ENCODE measurements around the gene GOLGA8S. TPM values are rescaled to one million over a fixed set of nuclear protein-coding genes. Genes with fewer than 3 reads are reported as not detected.
"Not testable (repeated sequence)": the region's sequence is repeated elsewhere in the genome, so short reads cannot be mapped to it uniquely, and the experiment has no call there.

Gene GOLGA8S
- total and polyA plus RNA-seq, 2 donors (not counting 1 experiment from before 2014, with no cell fraction given) = 0.04 TPM; not detected in 1

- Histone ChIP-seq H3K4me2 (replicated peaks; ENCODE audit: low read depth, low read length, poor library complexity, severe bottlenecking) (no peak overlapping the region), H3K4me3 (ENCODE audit: control extremely low read depth in 1 of 5, extremely low read depth in 1 of 5, insufficient read depth in 1 of 5, low read depth in 2 of 5, low read length in 4 of 5) (no peak overlapping the region), H3K27me3 (replicated peaks in 1 of 4; ENCODE audit: control extremely low read depth in 1 of 4, control insufficient read depth in 3 of 4, insufficient read depth in 4 of 4, low read length in 3 of 4) (no peaks in the 10 kb centered on the region), H3K9me3 (ENCODE audit: control extremely low read depth in 1 of 3, control insufficient read depth in 2 of 3, insufficient read depth in 1 of 3, low read length in 2 of 3) (peaks cover 0 to 3% (median 0%) of the 10 kb centered on the region in 3 donors), H3K9ac (ENCODE audit: low read length) (no peak overlapping the region), H4K20me1 (ENCODE audit: control insufficient read depth, insufficient read depth, low read length, poor library complexity, severe bottlenecking) (no peaks in the 10 kb centered on the region), H3K79me2 (ENCODE audit: control insufficient read depth, insufficient read depth, low read length) (no peaks in the 10 kb centered on the region), H3K4me1 (ENCODE audit: control insufficient read depth in 2 of 2, insufficient read depth in 2 of 2, low read length in 2 of 2) (no peaks in the 10 kb centered on the region), H3K27ac (ENCODE audit: low read length in 2 of 2) (no peak overlapping the region), H2AFZ (ENCODE audit: insufficient read depth, low read depth, low read length, poor library complexity, severe bottlenecking) (no peak overlapping the region), H3K36me3 (replicated peaks in 1 of 2; ENCODE audit: control extremely low read depth in 1 of 2, control insufficient read depth in 1 of 2, extremely low read depth in 1 of 2, insufficient read depth in 2 of 2, low read length in 1 of 2) (no peaks in the 10 kb centered on the region)
- TF ChIP-seq EZH2 (IDR thresholded peaks at IDR 0.05; ENCODE audit: borderline replicate concordance, insufficient read depth, low read depth, low read length, poor library complexity, severe bottlenecking) (no peak), CTCF (IDR thresholded peaks at IDR 0.05) (no peak)
- H3K9me3 Mint-ChIP-seq (ENCODE audit: insufficient read depth) = no peaks in the 10 kb centered on the region
- POLR2A ChIA-PET = no interaction called here
- no peak overlapping the region for H3K4me3 Mint-ChIP-seq
- ATAC-seq (ENCODE audit: low read depth) (no peak), DNase-seq (no peak)
- no peaks in the 10 kb centered on the region for H3K4me1 Mint-ChIP-seq
- H3K27me3 Mint-ChIP-seq = no peaks in the 10 kb centered on the region
- 90% methylated on average over 3 of the region's 5 CpGs for WGBS (ENCODE audit: insufficient coverage)
- intact Hi-C loops (cut with micrococcal nuclease) = no loop called here
- CTCF ChIA-PET = no interaction called here
- no peak overlapping the region for H3K27ac Mint-ChIP-seq
Measured at GRCh38 chr15:23395832-23396231, 41.3 kb downstream of the GOLGA8S start.

- Histone ChIP-seq H3K27me3 (replicated peaks in 1 of 4; ENCODE audit: control extremely low read depth in 1 of 4, control insufficient read depth in 3 of 4, insufficient read depth in 4 of 4, low read length in 3 of 4) (no peaks in the 10 kb centered on the region), H3K79me2 (ENCODE audit: control insufficient read depth, insufficient read depth, low read length) (no peaks in the 10 kb centered on the region), H3K36me3 (replicated peaks in 1 of 2; ENCODE audit: control extremely low read depth in 1 of 2, control insufficient read depth in 1 of 2, extremely low read depth in 1 of 2, insufficient read depth in 2 of 2, low read length in 1 of 2) (no peaks in the 10 kb centered on the region), H3K4me3 (ENCODE audit: control extremely low read depth in 1 of 5, extremely low read depth in 1 of 5, insufficient read depth in 1 of 5, low read depth in 2 of 5, low read length in 4 of 5) (no peak overlapping the region), H3K9ac (ENCODE audit: low read length) (no peak overlapping the region), H3K27ac (ENCODE audit: low read length in 2 of 2) (no peak overlapping the region), H2AFZ (ENCODE audit: insufficient read depth, low read depth, low read length, poor library complexity, severe bottlenecking) (no peak overlapping the region), H3K4me1 (ENCODE audit: control insufficient read depth in 2 of 2, insufficient read depth in 2 of 2, low read length in 2 of 2) (no peaks in the 10 kb centered on the region), H3K4me2 (replicated peaks; ENCODE audit: low read depth, low read length, poor library complexity, severe bottlenecking) (no peak overlapping the region), H3K9me3 (ENCODE audit: control extremely low read depth in 1 of 3, control insufficient read depth in 2 of 3, insufficient read depth in 1 of 3, low read length in 2 of 3) (no peaks in the 10 kb centered on the region), H4K20me1 (ENCODE audit: control insufficient read depth, insufficient read depth, low read length, poor library complexity, severe bottlenecking) (no peaks in the 10 kb centered on the region)
- ChIA-PET POLR2A (no interaction called here), CTCF (no interaction called here)
- no peak for TF ChIP-seq EZH2 (IDR thresholded peaks at IDR 0.05; ENCODE audit: borderline replicate concordance, insufficient read depth, low read depth, low read length, poor library complexity, severe bottlenecking)
- TF ChIP-seq CTCF (IDR thresholded peaks at IDR 0.05) = no peak
- Mint-ChIP-seq H3K27me3 (no peaks in the 10 kb centered on the region), H3K4me1 (no peaks in the 10 kb centered on the region), H3K9me3 (ENCODE audit: insufficient read depth) (no peaks in the 10 kb centered on the region), H3K4me3 (no peak overlapping the region), H3K27ac (no peak overlapping the region)
- intact Hi-C loops (cut with micrococcal nuclease) = no loop called here
- WGBS (ENCODE audit: insufficient coverage) = 59% methylated on average over 3 of the region's 7 CpGs
- ATAC-seq (ENCODE audit: low read depth) (no peak), DNase-seq (no peak)
Measured at GRCh38 chr15:23397779-23398178, 43.2 kb downstream of the GOLGA8S start.

GRCh38 chr15:23398357-23398756 is 43.8 kb downstream of the GOLGA8S start:
- H2AFZ ChIP-seq (ENCODE audit: insufficient read depth, low read depth, low read length, poor library complexity, severe bottlenecking); POLR2A ChIA-PET; ATAC-seq (ENCODE audit: low read depth); DNase-seq; H3K36me3 ChIP-seq (replicated peaks in 1 of 2; ENCODE audit: control extremely low read depth in 1 of 2, control insufficient read depth in 1 of 2, extremely low read depth in 1 of 2, insufficient read depth in 2 of 2, low read length in 1 of 2); H3K4me1 Mint-ChIP-seq; H3K27ac Mint-ChIP-seq; H3K79me2 ChIP-seq (ENCODE audit: control insufficient read depth, insufficient read depth, low read length); H3K9me3 Mint-ChIP-seq (ENCODE audit: insufficient read depth); H3K9ac ChIP-seq (ENCODE audit: low read length); H3K4me3 Mint-ChIP-seq; H3K4me1 ChIP-seq (ENCODE audit: control insufficient read depth in 2 of 2, insufficient read depth in 2 of 2, low read length in 2 of 2); H3K27ac ChIP-seq (ENCODE audit: low read length in 2 of 2); CTCF ChIA-PET; H3K27me3 Mint-ChIP-seq; H3K27me3 ChIP-seq (replicated peaks in 1 of 4; ENCODE audit: control extremely low read depth in 1 of 4, control insufficient read depth in 3 of 4, insufficient read depth in 4 of 4, low read length in 3 of 4); H4K20me1 ChIP-seq (ENCODE audit: control insufficient read depth, insufficient read depth, low read length, poor library complexity, severe bottlenecking); intact Hi-C loops (cut with micrococcal nuclease); H3K9me3 ChIP-seq (ENCODE audit: control extremely low read depth in 1 of 3, control insufficient read depth in 2 of 3, insufficient read depth in 1 of 3, low read length in 2 of 3); H3K4me2 ChIP-seq (replicated peaks; ENCODE audit: low read depth, low read length, poor library complexity, severe bottlenecking); H3K4me3 ChIP-seq (ENCODE audit: control extremely low read depth in 1 of 5, extremely low read depth in 1 of 5, insufficient read depth in 1 of 5, low read depth in 2 of 5, low read length in 4 of 5): not testable (repeated sequence)
- WGBS (ENCODE audit: insufficient coverage) = 100% methylated on average over 4 of the region's 4 CpGs

All from B cell (primary cell).